GM18861 (cell line): ENCODE results near the gene OXTR.

ENCODE experiments used
- ATAC-seq: cut with Tn5 transposase; IDR thresholded peaks from one replicate; pipeline ENCODE4 v1.9.1; 2021; ENCODE audit not compliant: unreplicated experiment

OXTR gene

GRCh38 chr3:8767667-8768363 is 1.6 kb downstream of the OXTR start:
- peak; percentile 53 for ATAC-seq

DNA sequence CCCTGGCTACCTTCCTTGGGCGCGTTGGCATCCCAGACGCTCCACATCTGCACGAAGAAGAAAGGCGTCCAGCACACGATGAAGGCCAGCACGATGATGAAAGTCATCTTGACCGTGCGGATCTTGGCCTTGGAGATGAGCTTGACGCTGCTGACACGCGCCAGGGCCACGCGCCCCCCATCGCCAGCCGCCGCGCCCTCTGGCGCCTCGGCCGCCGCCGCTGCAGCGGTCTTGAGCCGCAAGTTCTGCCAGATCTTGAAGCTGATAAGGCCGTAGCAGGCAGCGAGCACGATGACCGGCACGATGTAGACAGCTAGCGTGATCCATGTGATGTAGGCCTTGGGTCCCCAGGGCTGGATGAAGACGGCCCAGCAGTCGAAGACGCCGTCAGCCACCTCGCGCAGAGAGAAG is 2.2 kb downstream of the OXTR start:
- no peak for ATAC-seq

DNA sequence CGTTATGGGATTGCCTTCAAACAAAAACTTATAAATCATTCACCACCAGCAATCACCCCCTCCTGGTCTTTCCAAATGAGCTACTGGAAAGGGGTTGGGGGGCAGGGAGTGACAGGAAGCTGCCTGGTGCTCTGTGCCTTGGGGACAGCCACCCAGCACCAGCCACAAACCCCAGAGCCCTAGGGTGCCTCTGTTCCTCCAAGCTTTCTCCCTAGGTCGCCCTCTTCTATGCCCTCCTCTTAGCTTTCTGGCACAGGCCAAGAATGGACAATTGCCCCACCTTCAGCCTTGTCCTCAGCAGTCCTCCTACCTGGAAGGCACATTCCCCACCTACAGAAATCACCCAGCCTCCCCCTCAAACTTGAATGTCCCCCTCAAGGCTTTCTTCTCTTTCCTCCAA is 3.3 kb downstream of the OXTR start:
- no peak for ATAC-seq

DNA sequence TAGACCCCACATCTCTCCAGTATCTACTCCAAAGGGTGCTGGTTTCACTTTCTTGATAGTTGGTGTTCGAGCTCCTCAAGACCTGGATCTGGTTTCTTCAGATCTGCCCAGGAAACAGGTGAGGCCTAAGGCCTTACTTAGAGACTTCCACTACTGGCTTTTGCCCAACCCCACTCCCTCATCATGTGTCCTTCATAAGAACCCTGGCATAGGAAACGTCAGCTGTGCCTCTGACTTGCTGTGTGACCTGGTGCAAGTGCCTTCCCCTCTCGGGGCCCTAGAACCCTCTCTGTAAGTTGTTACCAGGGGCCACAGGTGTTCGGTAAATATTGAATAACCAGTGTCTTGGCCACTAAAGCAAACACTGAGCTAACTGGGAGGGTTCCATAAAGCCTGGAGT is 3.9 kb downstream of the OXTR start:
- ATAC-seq = no peak

DNA sequence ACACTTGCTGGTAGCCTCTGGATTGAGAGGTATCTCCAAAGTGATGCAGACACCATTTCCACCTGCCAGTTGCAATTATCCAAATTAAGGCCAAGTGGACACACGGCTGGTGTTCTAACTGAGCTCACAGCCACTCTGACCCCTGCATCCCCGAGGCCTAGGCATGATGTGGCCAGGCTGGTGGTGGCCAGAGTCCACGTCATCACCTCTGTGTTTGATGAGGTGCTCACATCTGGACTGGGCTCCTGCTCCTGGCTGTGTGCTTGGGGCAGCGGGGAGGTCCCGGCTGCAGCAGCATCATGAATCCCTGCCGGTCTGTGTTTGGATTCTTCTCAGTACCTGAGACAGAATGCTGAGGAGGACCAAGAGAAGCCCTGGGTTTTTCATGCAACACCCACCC is 4.9 kb downstream of the OXTR start:
- no peak for ATAC-seq

- ATAC-seq = no peak
These were observed 6.6 kb downstream of the OXTR start for GRCh38 chr3:8762607-8763377.

- no peak for ATAC-seq
These were observed 7.5 kb downstream of the OXTR start for GRCh38 chr3:8761866-8762265.

GRCh38 chr3:8760506-8760905 is 8.9 kb downstream of the OXTR start:
- no peak for ATAC-seq

DNA sequence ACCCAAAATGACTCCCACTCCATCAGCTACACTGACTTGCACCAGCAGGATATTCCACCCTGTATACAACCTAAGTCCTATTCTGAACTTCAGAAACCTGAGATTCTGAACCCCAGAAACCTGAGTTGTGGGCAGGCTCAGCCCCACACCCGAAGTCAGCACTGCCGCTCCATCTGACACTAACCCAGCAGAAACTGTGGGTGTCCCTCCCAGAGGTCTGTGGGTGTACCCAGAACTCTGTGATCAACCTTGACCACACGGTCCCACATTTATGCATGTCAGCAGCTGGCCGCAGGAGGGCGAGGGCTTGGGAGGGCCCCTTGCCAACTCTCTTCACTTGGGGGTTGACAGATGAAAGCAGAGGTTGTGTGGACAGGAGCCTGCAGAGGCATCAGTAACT is 9.3 kb downstream of the OXTR start:
- no peak for ATAC-seq

GRCh38 chr3:8759038-8759707 is 10.2 kb downstream of the OXTR start:
- ATAC-seq = no peak

DNA sequence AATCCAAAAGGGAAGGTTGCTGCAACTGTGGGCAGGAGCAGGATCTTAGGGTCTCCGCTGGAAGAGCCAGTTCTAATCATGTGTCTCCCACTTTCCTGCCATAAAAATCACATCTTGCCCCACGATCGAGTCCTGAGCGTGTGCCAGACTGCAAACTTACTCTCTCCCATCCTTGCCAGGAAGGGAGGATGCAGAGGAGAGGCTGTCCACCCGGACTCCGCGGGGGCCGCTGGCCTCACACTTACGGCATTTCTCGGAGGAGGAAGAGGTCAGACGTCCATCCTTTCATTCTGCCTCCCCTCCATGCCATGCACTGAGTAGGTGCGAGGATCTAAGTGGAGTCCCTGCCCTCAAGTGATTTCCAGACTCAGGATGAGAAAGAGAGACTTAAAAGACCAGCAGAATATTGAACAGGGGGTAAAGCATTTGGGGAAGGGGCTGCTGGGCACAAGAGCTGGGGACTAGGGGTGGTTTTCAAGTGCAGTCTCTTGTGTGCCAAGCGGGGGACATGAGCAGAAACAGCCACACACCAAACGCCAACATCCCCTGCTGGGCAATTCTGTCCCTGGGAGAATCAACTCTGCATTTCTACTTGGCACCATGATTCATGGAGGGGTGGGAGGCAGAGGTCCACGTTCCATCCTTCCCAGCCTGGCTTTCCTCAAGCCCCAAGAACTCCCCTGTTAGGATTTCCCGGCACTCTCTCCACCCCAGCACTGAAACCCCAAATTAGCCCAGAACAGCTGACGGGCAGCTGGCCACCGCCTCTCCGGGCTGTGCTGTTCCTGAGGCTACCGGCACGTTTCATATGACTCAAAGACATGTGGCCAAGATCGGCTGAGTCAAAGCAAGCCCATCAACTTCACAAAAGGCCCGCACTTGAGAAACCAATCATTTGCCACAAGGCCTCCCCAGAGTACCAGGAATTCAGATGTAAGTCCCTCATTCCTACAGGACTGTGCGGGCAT is 11.6 kb downstream of the OXTR start:
- ATAC-seq = no peak

DNA sequence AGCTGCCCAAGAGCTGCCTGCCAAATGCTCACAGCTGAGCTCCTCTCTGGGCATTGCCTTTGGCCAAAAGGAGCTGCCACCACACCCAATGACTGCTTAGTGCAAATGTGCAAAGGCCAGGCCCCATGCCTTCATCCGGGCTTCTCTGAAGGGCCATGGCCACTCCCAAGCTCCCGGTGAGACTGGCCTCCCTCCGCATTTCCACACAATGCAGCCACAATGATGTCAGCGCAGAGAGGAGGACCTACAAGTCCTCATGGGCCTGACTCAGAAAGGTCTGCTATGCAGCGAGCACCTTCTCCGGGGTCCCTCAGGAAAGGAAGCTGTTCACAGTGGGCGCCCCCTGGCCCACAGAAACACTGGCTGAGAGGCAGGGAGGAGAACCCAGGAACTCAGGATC is 12.7 kb downstream of the OXTR start:
- no peak for ATAC-seq

DNA sequence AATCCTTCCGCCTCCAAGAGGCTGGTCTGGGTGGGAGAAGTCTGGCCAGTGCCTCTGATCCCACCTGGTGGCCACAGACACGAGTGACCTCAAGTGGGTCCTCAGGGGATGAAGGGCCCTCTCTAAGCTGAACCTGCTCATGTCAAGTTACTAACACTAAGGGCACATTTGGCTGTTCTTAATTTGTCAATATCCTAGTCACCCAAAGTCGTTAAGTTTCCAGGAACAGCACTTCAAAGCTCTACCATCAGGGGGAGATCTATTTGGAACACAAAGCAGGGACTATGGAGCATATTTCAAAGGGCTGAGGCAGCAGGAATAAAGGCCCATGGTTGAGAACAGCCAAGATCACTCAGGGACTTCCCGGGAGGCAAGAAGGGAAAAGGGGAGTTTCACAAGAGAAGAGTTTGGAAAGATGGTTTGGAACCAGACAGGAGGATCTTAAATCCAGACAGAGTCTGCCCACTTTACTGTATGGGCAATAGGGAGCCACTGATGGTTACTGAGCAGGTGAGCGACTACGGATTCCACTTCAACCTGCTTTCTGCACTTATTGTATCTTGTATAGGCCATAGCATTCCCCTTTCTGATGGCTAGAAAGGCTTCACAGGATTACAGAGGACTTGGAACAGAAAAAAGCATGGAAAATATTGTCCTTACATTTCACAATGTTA is 13.7 kb downstream of the OXTR start:
- no peak for ATAC-seq

GRCh38 chr3:8755097-8755496 is 14.3 kb downstream of the OXTR start:
- ATAC-seq = no peak

- no peak for ATAC-seq
These were observed 16.6 kb downstream of the OXTR start for GRCh38 chr3:8752832-8753231.

DNA sequence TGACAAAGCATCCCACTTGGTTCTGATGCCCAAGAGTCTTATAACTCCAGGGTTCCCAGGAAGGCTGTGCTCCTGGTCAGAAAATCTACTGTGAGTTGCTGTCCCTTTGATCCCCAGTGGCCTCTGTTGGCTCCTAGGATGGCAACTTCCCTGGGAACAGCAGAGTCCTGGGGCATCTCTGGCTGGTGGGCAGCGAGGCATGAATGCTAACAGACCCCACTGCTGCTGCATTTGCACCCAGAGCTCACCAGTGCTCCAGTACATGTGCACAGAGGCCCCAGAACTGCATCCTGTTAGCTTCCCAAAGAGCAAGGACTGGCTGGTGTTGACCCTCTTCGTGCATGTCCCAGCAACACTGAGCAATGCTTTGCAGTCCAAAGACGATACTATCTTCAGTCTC is 20.1 kb downstream of the OXTR start:
- no peak for ATAC-seq

- no peak for ATAC-seq
These were observed 22.6 kb downstream of the OXTR start for GRCh38 chr3:8746780-8747345.

DNA sequence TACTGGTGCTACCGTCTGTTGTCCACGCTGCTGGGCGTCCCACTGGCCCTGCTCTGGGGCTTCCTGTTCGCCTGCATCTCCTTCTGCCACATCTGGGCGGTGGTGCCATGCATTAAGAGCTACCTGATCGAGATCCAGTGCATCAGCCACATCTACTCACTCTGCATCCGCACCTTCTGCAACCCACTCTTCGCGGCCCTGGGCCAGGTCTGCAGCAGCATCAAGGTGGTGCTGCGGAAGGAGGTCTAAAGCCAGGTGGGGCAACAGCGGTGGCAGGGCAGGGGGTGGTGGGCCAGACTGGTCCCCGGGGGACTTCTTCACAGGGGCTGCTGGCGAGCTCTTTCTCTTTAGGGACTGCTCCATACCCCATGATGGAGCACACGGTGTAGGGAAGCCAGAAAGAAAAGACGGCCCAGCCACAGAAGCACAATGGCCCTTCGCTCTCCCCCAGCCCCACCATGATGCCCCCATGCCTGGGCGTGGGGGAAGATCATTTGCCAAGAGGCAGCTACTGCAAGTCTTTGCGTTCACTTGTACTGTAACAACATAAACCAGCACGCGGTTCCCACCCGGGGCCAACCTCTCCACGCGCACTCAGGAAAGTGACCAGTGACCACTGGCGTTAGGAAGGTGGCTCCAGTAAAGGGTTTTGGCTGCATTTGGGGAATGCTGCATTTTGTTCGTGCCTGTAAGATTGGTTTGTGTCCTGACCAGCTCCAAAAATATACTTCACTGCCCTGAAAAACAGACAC is 23.6 kb downstream of the OXTR start:
- no peak for ATAC-seq

GRCh38 chr3:8743911-8744310 is 25.5 kb downstream of the OXTR start:
- ATAC-seq = no peak
